ENCODE data around the gene E2F4. TPM values are rescaled to one million over a fixed set of nuclear protein-coding genes. Genes with fewer than 3 reads are reported as not detected.

Gene E2F4
- total and polyA plus RNA-seq, 5 donors from 2014 or later = 46.8 to 63.7 (median 50.3) TPM

- peaks cover 9 to 55% (median 32%) of the 10 kb centered on the region in 4 donors for H3K4me1 Mint-ChIP-seq
- Histone ChIP-seq H3K9me3 (ENCODE audit: control insufficient read depth in 2 of 2, low read length in 2 of 2) (no peaks in the 10 kb centered on the region), H3K36me3 (ENCODE audit: control insufficient read depth, insufficient read depth, low read length) (no peaks in the 10 kb centered on the region), H3K27ac (ENCODE audit: insufficient read depth, low read length, poor library complexity, severe bottlenecking) (peak overlapping the region; percentile 68), H3K4me1 (ENCODE audit: control insufficient read depth, insufficient read depth, low read length, poor library complexity, severe bottlenecking) (peaks cover 56% of the 10 kb centered on the region), H3K4me3 (ENCODE audit: low read depth, low read length) (peak overlapping the region; percentile 59), H3K27me3 (ENCODE audit: control insufficient read depth, insufficient read depth, low read length) (peaks cover 13% of the 10 kb centered on the region)
- H3K27me3 Mint-ChIP-seq = peaks cover 29% of the 10 kb centered on the region
- ATAC-seq (ENCODE audit: low read depth in 2 of 2) (no peak), DNase-seq (peak; percentile 37 to 56 (median 51))
- H3K36me3 Mint-ChIP-seq = no peaks in the 10 kb centered on the region
- H3K4me3 Mint-ChIP-seq = peak overlapping the region; percentile 89 to 96 (median 91)
- no peaks in the 10 kb centered on the region for H3K9me3 Mint-ChIP-seq
- peak overlapping the region; percentile 80 to 93 (median 91) for H3K27ac Mint-ChIP-seq
Observed at GRCh38 chr16:67246756-67247191, 54.8 kb downstream of the E2F4 start.

GRCh38 chr16:67247192-67248072 is 55.5 kb downstream of the E2F4 start, which contains the start of gene FHOD1:
FHOD1 (minus strand) TSS chr16:67247481; CDS start chr16:67247410, 71 bp downstream.
- H3K4me1 ChIP-seq (ENCODE audit: control insufficient read depth, insufficient read depth, low read length, poor library complexity, severe bottlenecking) = peaks cover 56% of the 10 kb centered on the region
- H3K27ac ChIP-seq (ENCODE audit: insufficient read depth, low read length, poor library complexity, severe bottlenecking) = peak within 1 kb of the TSS; percentile 68
- H3K9me3 Mint-ChIP-seq = no peaks in the 10 kb centered on the region
- H3K9me3 ChIP-seq (ENCODE audit: control insufficient read depth in 2 of 2, low read length in 2 of 2) = no peaks in the 10 kb centered on the region
- no peaks in the 10 kb centered on the region for H3K36me3 ChIP-seq (ENCODE audit: control insufficient read depth, insufficient read depth, low read length)
- peaks cover 13% of the 10 kb centered on the region for H3K27me3 ChIP-seq (ENCODE audit: control insufficient read depth, insufficient read depth, low read length)
- peaks cover 9 to 55% (median 32%) of the 10 kb centered on the region in 4 donors for H3K4me1 Mint-ChIP-seq
- peak within 1 kb of the TSS; percentile 72 for H3K4me3 ChIP-seq (ENCODE audit: low read depth, low read length)
- peak; percentile 91 to 97 (median 93) for DNase-seq
- peak within 1 kb of the TSS; percentile 89 to 96 (median 91) for H3K4me3 Mint-ChIP-seq
- H3K36me3 Mint-ChIP-seq = no peaks in the 10 kb centered on the region
- peak within 1 kb of the TSS; percentile 80 to 93 (median 91) for H3K27ac Mint-ChIP-seq
- peaks cover 31% of the 10 kb centered on the region for H3K27me3 Mint-ChIP-seq
- peak; percentile 78 to 80 for ATAC-seq (ENCODE audit: low read depth in 2 of 2)

GRCh38 chr16:67248073-67248400 is 56.1 kb downstream of the E2F4 start:
- Histone ChIP-seq H3K4me3 (ENCODE audit: low read depth, low read length) (peak overlapping the region; percentile 72), H3K9me3 (ENCODE audit: control insufficient read depth in 2 of 2, low read length in 2 of 2) (no peaks in the 10 kb centered on the region), H3K36me3 (ENCODE audit: control insufficient read depth, insufficient read depth, low read length) (no peaks in the 10 kb centered on the region), H3K27ac (ENCODE audit: insufficient read depth, low read length, poor library complexity, severe bottlenecking) (peak overlapping the region; percentile 68), H3K4me1 (ENCODE audit: control insufficient read depth, insufficient read depth, low read length, poor library complexity, severe bottlenecking) (peaks cover 56% of the 10 kb centered on the region), H3K27me3 (ENCODE audit: control insufficient read depth, insufficient read depth, low read length) (peaks cover 13% of the 10 kb centered on the region)
- H3K9me3 Mint-ChIP-seq = no peaks in the 10 kb centered on the region
- peak overlapping the region in 2 of 3 donors; percentile 85 to 93 for H3K27ac Mint-ChIP-seq
- peaks cover 5 to 55% (median 31%) of the 10 kb centered on the region in 4 donors for H3K4me1 Mint-ChIP-seq
- H3K36me3 Mint-ChIP-seq = no peaks in the 10 kb centered on the region
- H3K27me3 Mint-ChIP-seq = peaks cover 31% of the 10 kb centered on the region
- ATAC-seq (ENCODE audit: low read depth in 2 of 2) (no peak), DNase-seq (peak in 1 of 3 donors; percentile 24)
- peak overlapping the region; percentile 89 to 96 (median 91) for H3K4me3 Mint-ChIP-seq

Other genes starting within 250 kb of the E2F4 start
- 0.74 TPM for gene CES3, start 230.9 kb upstream of the E2F4 start, total RNA-seq
- under 1 TPM; 0.10 to 0.29 (median 0.26) TPM for gene CES3, start 230.9 kb upstream of the E2F4 start, polyA plus RNA-seq
- gene CES4A, start 203.6 kb upstream of the E2F4 start, total RNA-seq = 11.9 TPM
- 1 to 10 TPM; 1.6 to 3.0 (median 2.7) TPM for gene CES4A, start 203.6 kb upstream of the E2F4 start, polyA plus RNA-seq
- 108 TPM for gene CBFB, start 163.0 kb upstream of the E2F4 start, total RNA-seq
- 100 to 1,000 TPM in 1 of 4 donors, 10 to 100 TPM in 3; 60.9 to 104 (median 77.2) TPM for gene CBFB, start 163.0 kb upstream of the E2F4 start, polyA plus RNA-seq
- gene PHAF1, start 82.2 kb upstream of the E2F4 start, total RNA-seq = 19.2 TPM
- 10 to 100 TPM; 10.0 to 12.2 (median 11.4) TPM for gene PHAF1, start 82.2 kb upstream of the E2F4 start, polyA plus RNA-seq
- 3.4 TPM for gene B3GNT9, start 41.2 kb upstream of the E2F4 start, total RNA-seq
- 1 to 10 TPM in 3 of 4 donors, under 1 TPM in 1; 0.44 to 1.3 (median 1.2) TPM for gene B3GNT9, start 41.2 kb upstream of the E2F4 start, polyA plus RNA-seq
- gene TRADD, start 32.2 kb upstream of the E2F4 start, total RNA-seq = 50.3 TPM
- 10 to 100 TPM; 66.4 to 92.4 (median 88.1) TPM for gene TRADD, start 32.2 kb upstream of the E2F4 start, polyA plus RNA-seq
- gene FBXL8, start 32.2 kb upstream of the E2F4 start, total RNA-seq = 16.6 TPM
- gene FBXL8, start 32.2 kb upstream of the E2F4 start, polyA plus RNA-seq = 1 to 10 TPM; 2.5 to 6.6 (median 4.0) TPM
- gene HSF4, start 27.4 kb upstream of the E2F4 start, total RNA-seq = 34.4 TPM
- gene HSF4, start 27.4 kb upstream of the E2F4 start, polyA plus RNA-seq = not detected
- gene NOL3, start 21.6 kb upstream of the E2F4 start, total RNA-seq = 2.3 TPM
- not detected for gene NOL3, start 21.6 kb upstream of the E2F4 start, polyA plus RNA-seq
- gene MATCAP1, start 8.2 kb upstream of the E2F4 start, total RNA-seq = 19.6 TPM
- under 1 TPM in 1 of 4 donors, not detected in 3; 0.80 TPM for gene MATCAP1, start 8.2 kb upstream of the E2F4 start, polyA plus RNA-seq
- gene EXOC3L1, start 2.0 kb upstream of the E2F4 start, total RNA-seq = 0.86 TPM
- under 1 TPM in 2 of 4 donors, not detected in 2; 0.25 to 0.35 TPM for gene EXOC3L1, start 2.0 kb upstream of the E2F4 start, polyA plus RNA-seq
- gene ELMO3, start 7.0 kb downstream of the E2F4 start, total RNA-seq = 2.2 TPM
- under 1 TPM in 1 of 4 donors, not detected in 3; 0.09 TPM for gene ELMO3, start 7.0 kb downstream of the E2F4 start, polyA plus RNA-seq
- 31.0 TPM for gene TMEM208, start 35.0 kb downstream of the E2F4 start, total RNA-seq
- 100 to 1,000 TPM in 2 of 4 donors, 10 to 100 TPM in 2; 91.8 to 141 (median 98.7) TPM for gene TMEM208, start 35.0 kb downstream of the E2F4 start, polyA plus RNA-seq
- 34.5 TPM for gene FHOD1, start 55.3 kb downstream of the E2F4 start, total RNA-seq
- 1 to 10 TPM; 1.9 to 4.5 (median 3.4) TPM for gene FHOD1, start 55.3 kb downstream of the E2F4 start, polyA plus RNA-seq
- gene SLC9A5, start 56.8 kb downstream of the E2F4 start, total RNA-seq = 1.3 TPM
- not detected for gene SLC9A5, start 56.8 kb downstream of the E2F4 start, polyA plus RNA-seq
- gene PLEKHG4, start 87.4 kb downstream of the E2F4 start, total RNA-seq = 10.0 TPM
- gene PLEKHG4, start 87.4 kb downstream of the E2F4 start, polyA plus RNA-seq = 1 to 10 TPM; 1.4 to 5.3 (median 2.8) TPM
- not detected for gene KCTD19, start 134.6 kb downstream of the E2F4 start, total RNA-seq
- gene KCTD19, start 134.6 kb downstream of the E2F4 start, polyA plus RNA-seq = not detected
- not detected for gene LRRC36, start 134.7 kb downstream of the E2F4 start, total RNA-seq
- gene LRRC36, start 134.7 kb downstream of the E2F4 start, polyA plus RNA-seq = not detected
- gene TPPP3, start 201.3 kb downstream of the E2F4 start, total RNA-seq = not detected
- not detected for gene TPPP3, start 201.3 kb downstream of the E2F4 start, polyA plus RNA-seq
- gene ZDHHC1, start 224.3 kb downstream of the E2F4 start, total RNA-seq = not detected
- under 1 TPM in 1 of 4 donors, not detected in 3; 0.60 TPM for gene ZDHHC1, start 224.3 kb downstream of the E2F4 start, polyA plus RNA-seq
- gene HSD11B2, start 239.0 kb downstream of the E2F4 start, total RNA-seq = not detected
- gene HSD11B2, start 239.0 kb downstream of the E2F4 start, polyA plus RNA-seq = not detected

Data from CD4-positive, CD25-positive, alpha-beta regulatory T cell (primary cell).